NCI-H69 (cell line): ENCODE results near the gene PROSER2.

Experiments used
- DNase-seq: peaks from one replicate; lab custom pipeline; 2025; lab: John Stamatoyannopoulos, UW

The PROSER2 gene

DNA sequence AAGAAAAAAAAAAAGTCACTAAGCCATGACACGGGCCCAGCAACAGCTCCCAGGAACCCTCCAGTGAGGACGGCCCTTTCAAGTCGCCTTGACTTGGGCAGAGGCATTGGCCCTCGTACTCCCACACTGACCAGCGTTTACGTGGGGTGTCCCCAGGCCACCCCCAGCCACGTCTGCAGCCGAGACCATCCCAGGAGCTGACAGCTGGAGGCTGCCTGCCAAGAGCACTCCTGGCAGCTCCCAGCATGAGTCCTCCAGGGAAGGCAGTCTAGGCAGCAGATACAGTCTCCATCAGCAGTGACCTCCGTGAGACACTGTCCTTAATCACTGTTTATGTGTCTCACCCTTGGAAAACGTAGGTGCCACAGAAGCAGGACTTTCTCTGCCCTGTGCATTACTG lies 86.5 kb downstream of the PROSER2 start:
- peak; percentile 28 for DNase-seq

DNA sequence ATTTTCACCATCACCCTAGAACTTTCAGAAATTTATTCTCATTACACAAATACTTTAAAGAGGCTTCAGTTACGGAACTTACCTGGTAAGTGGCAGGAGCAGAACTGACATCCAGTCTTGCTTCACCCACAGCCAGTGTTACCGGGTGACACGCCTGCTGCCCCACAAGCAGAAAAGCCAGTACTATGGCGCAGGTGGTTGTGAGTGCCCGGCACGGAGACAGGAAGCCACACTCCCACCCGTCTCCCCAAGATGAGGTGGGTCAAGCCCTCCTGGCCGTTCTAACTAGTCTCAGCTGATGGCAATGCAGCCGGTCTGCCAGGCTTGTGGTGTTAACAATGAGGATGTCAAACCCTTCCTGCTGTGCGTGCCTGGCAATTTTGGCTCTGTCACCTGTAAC lies 86.9 kb downstream of the PROSER2 start:
- peak; percentile 28 for DNase-seq

DNA sequence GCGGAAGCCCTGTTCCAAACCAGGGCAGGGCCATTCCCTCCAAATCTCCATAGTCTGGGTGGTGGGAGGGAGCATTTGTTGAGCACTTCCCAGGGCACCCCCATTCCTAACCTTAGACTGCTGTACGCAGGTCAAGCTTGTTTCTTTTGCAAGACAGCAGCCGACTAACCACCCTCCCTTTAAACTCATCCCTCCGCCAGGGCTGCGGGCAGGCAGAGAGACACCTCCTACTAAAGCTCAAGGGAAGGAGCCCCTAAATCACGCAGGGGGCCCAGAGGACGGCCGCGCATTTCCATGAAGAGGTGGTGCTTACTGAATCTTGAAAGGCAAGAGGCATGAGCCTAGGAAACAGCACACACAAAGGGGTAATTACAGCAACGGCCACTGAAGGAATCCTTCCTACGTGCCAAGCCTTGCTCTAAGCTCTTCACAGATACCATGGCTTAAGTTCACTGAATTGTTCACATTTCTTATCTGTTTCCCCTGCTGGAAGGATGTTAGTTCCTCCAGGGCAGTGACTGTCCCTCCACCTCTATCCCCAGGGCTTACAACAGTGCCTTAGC lies 90.0 kb downstream of the PROSER2 start:
- peak; percentile 3 for DNase-seq

DNA sequence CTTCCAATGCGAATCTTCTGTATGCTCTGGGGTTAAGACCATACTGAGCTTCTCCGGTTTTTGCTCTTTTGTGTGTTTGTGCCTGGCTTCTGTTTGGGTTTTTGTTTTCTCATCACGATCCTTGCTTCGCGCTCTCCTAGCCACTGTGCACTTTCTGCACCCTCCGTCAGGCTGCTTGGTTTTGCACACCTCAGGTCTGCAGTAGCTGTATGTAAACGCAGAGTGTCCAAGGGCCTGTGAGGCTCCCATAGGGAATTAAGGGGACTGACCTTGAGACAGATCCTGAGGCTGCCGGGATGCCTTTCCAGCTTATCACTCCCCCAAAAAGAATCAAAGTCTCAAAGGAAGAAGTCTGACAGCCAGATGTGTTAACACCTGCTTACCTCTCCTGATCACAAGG lies 95.2 kb downstream of the PROSER2 start:
- peak; percentile 49 for DNase-seq

DNA sequence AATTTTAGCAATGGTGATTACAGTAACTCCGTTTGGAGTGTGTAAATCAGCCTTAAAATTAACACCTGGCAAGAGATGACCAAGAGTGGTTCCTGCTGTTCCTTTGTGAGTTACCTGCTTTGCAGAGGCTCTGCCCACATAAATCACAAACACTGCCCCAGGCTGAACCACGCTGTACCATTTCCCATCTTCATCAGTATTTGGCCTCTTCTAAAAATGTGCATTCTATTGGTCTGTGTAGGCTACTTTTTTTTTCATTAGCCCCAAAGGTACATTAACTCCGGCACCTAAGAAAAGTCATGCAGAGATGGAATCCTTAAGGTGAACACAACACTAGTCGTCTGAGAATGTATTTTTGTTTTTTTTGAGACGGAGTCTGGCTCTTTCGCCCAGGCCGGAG lies 96.1 kb downstream of the PROSER2 start:
- DNase-seq = peak; percentile 66
